A549 (cell line): ENCODE results near the gene FKBP11. TPM values are rescaled to one million over a fixed set of nuclear protein-coding genes. Genes with fewer than 3 reads are reported as not detected.

Experiments
- ATAC-seq, 2 experiments: fragments of 200-7000 bp in 1 of 2; fragments of >200 bp in 1 of 2; cut with Nextera tagmentation in 1 of 2; cut with Tn5 transposase in 1 of 2; 3 replicates each; pipeline versions ENCODE4 v1.8.0 to v1.9.1; 2018 to 2020; ENCODE audit warnings: mild to moderate bottlenecking in 1 of 2, moderate library complexity in 1 of 2
- CTCF ChIA-PET: fragments of 300-600 bp; sonication (Branson Sonifier 250); formaldehyde crosslinking; extraction: SDS; loops from one replicate; lab custom pipeline; 2021; ENCODE audit warnings: antibody characterized with exemption, inconsistent platforms; lab: Yijun Ruan, JAX
- POLR2A ChIA-PET: fragments of 350-600 bp; formaldehyde crosslinking; extraction: SDS; loops from one replicate; lab custom pipeline; 2021; ENCODE audit warnings: antibody characterized with exemption, inconsistent platforms; lab: Yijun Ruan, JAX
- DNase-seq, 2 experiments: peaks; one replicate each; pipeline versions ENCODE4 v3.0.0 to v3.0.0-alpha.2; 2011 to 2016; ENCODE audit warnings: low read depth in 1 of 2, low spot score in 1 of 2
- FAIRE-seq: peaks from 2 replicates; lab custom pipeline; 2011; peaks lifted over from hg19 to GRCh38; lab: Jason Lieb, UNC
- H3K27ac ChIP-seq, 2 experiments: fragments of >200 bp; sonication (Bioruptor Twin); formaldehyde crosslinking; 3 replicates each; pipeline ENCODE4 v1.5.1; 2016 to 2017
- H3K4me1 ChIP-seq: fragments of >200 bp; sonication (Bioruptor Twin); formaldehyde crosslinking; 3 replicates; pipeline ENCODE4 v1.6.1; 2016
- H3K4me2 ChIP-seq: fragments of >200 bp; sonication (Bioruptor Twin); formaldehyde crosslinking; 3 replicates; pipeline ENCODE4 v1.6.1; 2016
- H3K4me3 ChIP-seq: fragments of >200 bp; sonication (Bioruptor Twin); formaldehyde crosslinking; 3 replicates; pipeline ENCODE4 v1.5.1; 2016
- H3K9me3 ChIP-seq: fragments of >200 bp; sonication (Bioruptor Twin); formaldehyde crosslinking; 3 replicates; pipeline ENCODE4 v1.6.1; 2016
- BHLHE40 ChIP-seq: IDR thresholded peaks from 2 replicates; pipeline ENCODE4 v1.6.1; 2012; ENCODE audit warnings: low read depth, low read length, inconsistent platforms
- CEBPB ChIP-seq, 2 experiments: fragments of >200 bp in 1 of 2; sonication (Bioruptor Twin) in 1 of 2; formaldehyde crosslinking in 1 of 2; IDR thresholded peaks; 2 replicates each; pipeline ENCODE4 v1.6.1; 2012 to 2016
- CHD2 ChIP-seq: fragments of 150-350 bp; IDR thresholded peaks from 2 replicates; pipeline ENCODE4 v1.6.1; 2014; ENCODE audit warnings: low read length; ENCODE audit not compliant: partially characterized antibody
- CHD4 ChIP-seq: fragments of 200-600 bp; sonication (generic); IDR thresholded peaks from 2 replicates; pipeline ENCODE4 v1.6.1; 2016; ENCODE audit warnings: antibody characterized with exemption, mild to moderate bottlenecking, borderline replicate concordance
- EHF ChIP-seq: fragments of 250-450 bp; sonication (Bioruptor Pico); IDR thresholded peaks from 2 replicates; pipeline ENCODE4 v1.5.0; 2020; ENCODE audit warnings: mild to moderate bottlenecking
- EHMT2 ChIP-seq: fragments of 200-600 bp; sonication (generic); IDR thresholded peaks from 2 replicates; pipeline ENCODE4 v1.6.1; 2016; ENCODE audit warnings: antibody characterized with exemption, low read depth, mild to moderate bottlenecking, moderate library complexity
- GATA3 ChIP-seq: IDR thresholded peaks from 2 replicates; pipeline ENCODE4 v1.6.1; 2012; ENCODE audit warnings: borderline replicate concordance
- JUNB ChIP-seq: fragments of >200 bp; sonication (Bioruptor Twin); formaldehyde crosslinking; IDR thresholded peaks from 2 replicates; pipeline ENCODE4 v1.6.1; 2016
- MAZ ChIP-seq: fragments of 150-350 bp; IDR thresholded peaks from 2 replicates; pipeline ENCODE4 v1.6.1; 2014; ENCODE audit warnings: antibody characterized with exemption, low read depth, low read length, borderline replicate concordance
- NFE2L2 ChIP-seq: fragments of 150-350 bp; conservative IDR thresholded peaks from 2 replicates; pipeline ENCODE4 v1.6.1; 2014; ENCODE audit warnings: low read length
- NPAS2 ChIP-seq: fragments of 250-450 bp; sonication (Bioruptor Pico); IDR thresholded peaks from 2 replicates; pipeline ENCODE4 v1.8.0; 2022; ENCODE audit warnings: mild to moderate bottlenecking, moderate library complexity, borderline replicate concordance
- PHF8 ChIP-seq: fragments of 200-600 bp; sonication (generic); IDR thresholded peaks from 2 replicates; pipeline ENCODE4 v1.6.1; 2016; ENCODE audit warnings: low read depth, mild to moderate bottlenecking, antibody characterized with exemption, moderate library complexity, borderline replicate concordance
- POLR2AphosphoS2 ChIP-seq: conservative IDR thresholded peaks from 2 replicates; pipeline ENCODE4 v1.6.1; 2012; ENCODE audit warnings: low read length, improper control_type of control experiment, inconsistent platforms
- RAD21 ChIP-seq, 2 experiments: fragments of >200 bp in 1 of 2; sonication (Bioruptor Twin) in 1 of 2; formaldehyde crosslinking in 1 of 2; IDR thresholded peaks in 1 of 2; conservative IDR thresholded peaks in 1 of 2; 2 replicates in 1 of 2; 3 replicates in 1 of 2; pipeline ENCODE4 v1.6.1; 2012 to 2018; ENCODE audit warnings: inconsistent platforms in 1 of 2
- RCOR1 ChIP-seq: fragments of 150-350 bp; IDR thresholded peaks from 2 replicates; pipeline ENCODE4 v1.6.1; 2014; ENCODE audit warnings: antibody characterized with exemption, low read length, low read depth
- RFX5 ChIP-seq: fragments of 450-650 bp; IDR thresholded peaks from 2 replicates; pipeline ENCODE4 v1.7.1; 2014; ENCODE audit warnings: antibody characterized with exemption, mild to moderate bottlenecking, moderate library complexity
- TFCP2L1 ChIP-seq: fragments of 250-450 bp; sonication (Bioruptor Pico); IDR thresholded peaks from 2 replicates; pipeline ENCODE4 v1.5.0; 2021; ENCODE audit warnings: mild to moderate bottlenecking
- WGBS: methylation state at CpG from one replicate; pipeline ENCODE4 v1.1.6; 2017; ENCODE audit errors: missing lambda C conversion rate; 5-methylcytosine and 5-hydroxymethylcytosine counted together
- polyA plus RNA-seq, 4 experiments: library from polyadenylated mRNA; depleted of rRNA in 3 of 4; stranded (reverse); fragments of >200 nt; fragmentation: RNase III in 1 of 4; extraction: RNeasy Plus Mini Kit Qiagen cat#74134 plus additional on column Dnase treatment in 1 of 4; gene quantifications; 2 replicates in 3 of 4; 3 replicates in 1 of 4; pipeline ENCODE4 v1.2.3, GENCODE V29; 2011 to 2017
- TF ChIP-seq, protein P1 (sequence below): IDR thresholded peaks from 2 replicates; pipeline ENCODE4 v1.6.1; 2012
- TF ChIP-seq, protein P2 (sequence below): fragments of >200 bp; sonication (Bioruptor Twin); formaldehyde crosslinking; IDR thresholded peaks from 2 replicates; pipeline ENCODE4 v1.6.1; 2016
- TF ChIP-seq, protein P3 (sequence below): fragments of >200 bp; sonication (Bioruptor Twin); formaldehyde crosslinking; IDR thresholded peaks from 3 replicates; pipeline ENCODE4 v1.5.1; 2016
- TF ChIP-seq, protein P4 (sequence below): IDR thresholded peaks from 2 replicates; pipeline ENCODE4 v1.6.1; 2012
- TF ChIP-seq, protein P5 (sequence below): fragments of 250-450 bp; sonication (Bioruptor Pico); IDR thresholded peaks from 2 replicates; pipeline ENCODE4 v1.5.0; 2020; ENCODE audit warnings: low read depth, mild to moderate bottlenecking, moderate library complexity
- TF ChIP-seq, protein P6 (sequence below): fragments of 150-350 bp; IDR thresholded peaks from 2 replicates; pipeline ENCODE4 v1.6.1; 2014; ENCODE audit warnings: low read depth, mild to moderate bottlenecking, low read length

Gene FKBP11
- polyA plus RNA-seq, 2 of the 4 experiments (the other 2 are of a cell fraction): 41.2 to 50.9 TPM

DNA sequence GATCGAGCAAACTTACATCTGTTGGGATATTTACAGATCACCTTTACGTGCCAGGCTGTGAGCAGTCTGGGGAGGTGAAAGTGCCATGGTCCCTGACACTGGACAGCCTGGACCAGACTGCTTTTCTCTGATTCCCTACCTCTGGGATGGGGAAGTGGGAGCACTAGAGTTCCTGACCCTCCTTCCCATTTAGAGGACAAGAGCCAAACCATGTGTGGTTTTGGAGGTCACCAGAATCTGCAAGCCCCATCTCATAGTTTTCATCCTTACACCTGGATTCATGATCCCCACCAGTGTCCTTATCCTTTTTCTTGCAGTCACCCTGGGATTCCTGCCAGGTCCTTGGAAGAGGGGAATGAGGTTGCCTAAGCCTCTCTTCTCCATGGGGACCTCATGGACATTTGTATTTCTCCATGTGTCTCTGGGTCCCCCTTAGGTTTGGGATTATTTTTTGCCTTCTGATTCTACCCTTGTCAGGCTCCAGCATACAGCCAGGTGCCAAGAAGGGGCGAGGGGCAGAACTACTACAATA is 47.7 kb upstream of the FKBP11 start:
- no peak overlapping the region for H3K4me3 ChIP-seq
- no peak overlapping the region for H3K27ac ChIP-seq
- DNase-seq: no peak
- H3K9me3 ChIP-seq: no peaks in the 10 kb centered on the region
- 66% methylated on average over 3 of the region's 3 CpGs for WGBS
- ChIA-PET CTCF (interaction anchor here (70.2 to 77.5 kb wide), 2 partner anchors 7 to 19 kb away, joined by 2584 read pairs; partner anchors contain the start of genes ARF3, DDN, FKBP11 and PRKAG1), POLR2A (interaction anchor here (1.2 kb wide), 1 partner anchor 15 kb away, joined by 3 read pairs; no protein-coding TSS in a partner anchor)
- no peak for ATAC-seq
- TF ChIP-seq, protein P1, sequence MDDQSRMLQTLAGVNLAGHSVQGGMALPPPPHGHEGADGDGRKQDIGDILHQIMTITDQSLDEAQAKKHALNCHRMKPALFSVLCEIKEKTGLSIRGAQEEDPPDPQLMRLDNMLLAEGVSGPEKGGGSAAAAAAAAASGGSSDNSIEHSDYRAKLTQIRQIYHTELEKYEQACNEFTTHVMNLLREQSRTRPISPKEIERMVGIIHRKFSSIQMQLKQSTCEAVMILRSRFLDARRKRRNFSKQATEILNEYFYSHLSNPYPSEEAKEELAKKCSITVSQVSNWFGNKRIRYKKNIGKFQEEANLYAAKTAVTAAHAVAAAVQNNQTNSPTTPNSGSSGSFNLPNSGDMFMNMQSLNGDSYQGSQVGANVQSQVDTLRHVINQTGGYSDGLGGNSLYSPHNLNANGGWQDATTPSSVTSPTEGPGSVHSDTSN: no peak
- no peak for TF ChIP-seq BHLHE40
- TF ChIP-seq JUNB: no peak
- TF ChIP-seq, protein P2, sequence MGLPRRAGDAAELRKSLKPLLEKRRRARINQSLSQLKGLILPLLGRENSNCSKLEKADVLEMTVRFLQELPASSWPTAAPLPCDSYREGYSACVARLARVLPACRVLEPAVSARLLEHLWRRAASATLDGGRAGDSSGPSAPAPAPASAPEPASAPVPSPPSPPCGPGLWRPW: no peak
- no peak for TF ChIP-seq NPAS2 (CRISPR knock-in tag)
- no peak for TF ChIP-seq POLR2AphosphoS2
- no peak for TF ChIP-seq GATA3
- no peak for TF ChIP-seq TFCP2L1 (CRISPR knock-in tag)
- no peak for TF ChIP-seq NFE2L2
- no peak for TF ChIP-seq RFX5
- TF ChIP-seq RCOR1: no peak
- TF ChIP-seq, protein P3, sequence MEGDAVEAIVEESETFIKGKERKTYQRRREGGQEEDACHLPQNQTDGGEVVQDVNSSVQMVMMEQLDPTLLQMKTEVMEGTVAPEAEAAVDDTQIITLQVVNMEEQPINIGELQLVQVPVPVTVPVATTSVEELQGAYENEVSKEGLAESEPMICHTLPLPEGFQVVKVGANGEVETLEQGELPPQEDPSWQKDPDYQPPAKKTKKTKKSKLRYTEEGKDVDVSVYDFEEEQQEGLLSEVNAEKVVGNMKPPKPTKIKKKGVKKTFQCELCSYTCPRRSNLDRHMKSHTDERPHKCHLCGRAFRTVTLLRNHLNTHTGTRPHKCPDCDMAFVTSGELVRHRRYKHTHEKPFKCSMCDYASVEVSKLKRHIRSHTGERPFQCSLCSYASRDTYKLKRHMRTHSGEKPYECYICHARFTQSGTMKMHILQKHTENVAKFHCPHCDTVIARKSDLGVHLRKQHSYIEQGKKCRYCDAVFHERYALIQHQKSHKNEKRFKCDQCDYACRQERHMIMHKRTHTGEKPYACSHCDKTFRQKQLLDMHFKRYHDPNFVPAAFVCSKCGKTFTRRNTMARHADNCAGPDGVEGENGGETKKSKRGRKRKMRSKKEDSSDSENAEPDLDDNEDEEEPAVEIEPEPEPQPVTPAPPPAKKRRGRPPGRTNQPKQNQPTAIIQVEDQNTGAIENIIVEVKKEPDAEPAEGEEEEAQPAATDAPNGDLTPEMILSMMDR: no peak
- TF ChIP-seq MAZ: no peak
- no peak for TF ChIP-seq EHMT2
- TF ChIP-seq, protein P4, sequence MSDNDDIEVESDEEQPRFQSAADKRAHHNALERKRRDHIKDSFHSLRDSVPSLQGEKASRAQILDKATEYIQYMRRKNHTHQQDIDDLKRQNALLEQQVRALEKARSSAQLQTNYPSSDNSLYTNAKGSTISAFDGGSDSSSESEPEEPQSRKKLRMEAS: no peak
- TF ChIP-seq, protein P5, sequence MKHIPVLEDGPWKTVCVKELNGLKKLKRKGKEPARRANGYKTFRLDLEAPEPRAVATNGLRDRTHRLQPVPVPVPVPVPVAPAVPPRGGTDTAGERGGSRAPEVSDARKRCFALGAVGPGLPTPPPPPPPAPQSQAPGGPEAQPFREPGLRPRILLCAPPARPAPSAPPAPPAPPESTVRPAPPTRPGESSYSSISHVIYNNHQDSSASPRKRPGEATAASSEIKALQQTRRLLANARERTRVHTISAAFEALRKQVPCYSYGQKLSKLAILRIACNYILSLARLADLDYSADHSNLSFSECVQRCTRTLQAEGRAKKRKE (CRISPR knock-in tag): no peak
- no peak for TF ChIP-seq PHF8
- no peak for FAIRE-seq
- no peak overlapping the region for H3K4me2 ChIP-seq
- peaks cover 24% of the 10 kb centered on the region for H3K4me1 ChIP-seq

DNA sequence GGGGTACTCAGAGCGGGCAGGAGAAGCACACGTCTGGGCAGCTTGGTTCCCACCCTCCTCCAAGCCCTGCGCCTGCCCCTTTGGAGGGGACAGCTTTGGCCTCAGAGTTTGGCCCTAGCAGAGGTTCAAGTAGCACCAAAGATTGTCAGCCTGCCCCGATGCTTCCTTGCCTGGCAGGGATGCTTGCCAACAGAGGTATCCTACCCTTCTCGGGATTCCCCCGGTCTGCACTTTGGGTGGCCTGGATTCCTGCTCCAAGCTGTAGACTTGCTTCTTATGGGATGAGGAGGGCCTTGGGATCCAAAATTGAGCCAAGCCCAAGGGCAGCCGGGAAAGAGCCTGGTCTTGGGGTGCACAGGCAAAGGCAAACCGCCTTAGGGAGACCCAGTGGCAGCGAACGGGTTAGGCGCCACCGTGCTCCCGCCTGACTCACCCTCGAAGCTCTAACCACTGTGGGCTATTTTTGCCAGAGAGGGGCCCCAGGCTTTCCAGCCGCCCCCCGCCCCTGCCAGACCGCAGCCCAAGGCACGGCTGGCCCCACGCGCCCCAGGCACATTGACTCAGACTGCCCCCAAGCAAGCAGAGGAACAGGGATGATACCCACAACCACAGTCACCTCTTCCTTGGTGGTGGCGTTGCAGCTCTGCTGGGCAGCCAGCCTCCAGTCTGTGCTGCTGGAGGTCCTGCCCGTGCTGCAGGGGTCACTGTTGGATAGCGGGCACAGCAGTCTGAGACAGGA is 47.1 kb upstream of the FKBP11 start:
- peak overlapping the region; percentile 48; the same call in 1 of the 3 replicates for H3K4me3 ChIP-seq
- H3K27ac ChIP-seq: no peak overlapping the region
- CTCF ChIA-PET: interaction anchor here (70.2 to 77.5 kb wide), 2 partner anchors 7 to 18 kb away, joined by 2584 read pairs; partner anchors contain the start of genes ARF3, DDN, FKBP11 and PRKAG1
- no peaks in the 10 kb centered on the region for H3K9me3 ChIP-seq
- ATAC-seq: peak in 1 of 2 experiments; percentile 20; a peak in 3 of 6 replicates
- DNase-seq: no peak
- TF ChIP-seq CEBPB (IDR thresholded peaks at IDR 0.05) (no peak), RAD21 (conservative IDR thresholded peaks at IDR 0.05 in 1 of 2, IDR thresholded peaks at IDR 0.05 in 1 of 2) (peak in 1 of 2 experiments; percentile 4; a peak in 1 of 5 replicates), EHF (CRISPR knock-in tag) (no peak), CHD2 (no peak), NFE2L2 (no peak), CHD4 (no peak)
- TF ChIP-seq, protein P6, sequence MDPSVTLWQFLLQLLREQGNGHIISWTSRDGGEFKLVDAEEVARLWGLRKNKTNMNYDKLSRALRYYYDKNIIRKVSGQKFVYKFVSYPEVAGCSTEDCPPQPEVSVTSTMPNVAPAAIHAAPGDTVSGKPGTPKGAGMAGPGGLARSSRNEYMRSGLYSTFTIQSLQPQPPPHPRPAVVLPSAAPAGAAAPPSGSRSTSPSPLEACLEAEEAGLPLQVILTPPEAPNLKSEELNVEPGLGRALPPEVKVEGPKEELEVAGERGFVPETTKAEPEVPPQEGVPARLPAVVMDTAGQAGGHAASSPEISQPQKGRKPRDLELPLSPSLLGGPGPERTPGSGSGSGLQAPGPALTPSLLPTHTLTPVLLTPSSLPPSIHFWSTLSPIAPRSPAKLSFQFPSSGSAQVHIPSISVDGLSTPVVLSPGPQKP: no peak
- TF ChIP-seq, protein P4: no peak
- WGBS: 81% methylated on average over 21 of the region's 23 CpGs
- POLR2A ChIA-PET: interaction anchor here (1.2 kb wide), 1 partner anchor 15 kb away, joined by 3 read pairs; no protein-coding TSS in a partner anchor
- H3K4me2 ChIP-seq: peak overlapping the region; percentile 88; the same call in 2 of the 3 replicates
- H3K4me1 ChIP-seq: peaks cover 23% of the 10 kb centered on the region
- FAIRE-seq: no peak
